ENCODE results near the gene TOP2B.
A peak's percentile ranks its signal among the peaks of the same experiment; 100 is the strongest.

Gene TOP2B

DNA sequence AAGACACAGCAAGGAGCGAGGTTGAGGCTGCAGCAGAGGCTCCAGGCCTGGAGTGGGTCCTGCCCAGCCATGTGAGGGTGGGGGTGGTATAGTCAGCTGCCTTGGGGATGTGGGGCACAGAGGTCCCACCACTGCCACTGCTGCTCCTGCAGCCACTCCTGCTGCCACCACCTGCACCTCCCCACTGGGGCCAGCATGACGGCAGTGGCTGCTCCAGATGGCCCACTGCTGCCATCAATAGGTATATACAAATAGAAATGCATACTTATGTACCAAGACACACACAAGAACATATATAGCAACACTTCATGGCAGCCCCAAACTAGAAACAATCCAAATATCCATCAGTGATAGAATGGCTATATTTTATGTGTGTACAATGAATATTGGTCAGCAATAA lies 10.0 kb upstream of the TOP2B start:
- H2BK15ac ChIP-seq (ENCODE audit: low read depth, poor library complexity, severe bottlenecking), result no peak overlapping the region
- WGBS, result 100% methylated on average over 1 of the region's 2 CpGs

DNA sequence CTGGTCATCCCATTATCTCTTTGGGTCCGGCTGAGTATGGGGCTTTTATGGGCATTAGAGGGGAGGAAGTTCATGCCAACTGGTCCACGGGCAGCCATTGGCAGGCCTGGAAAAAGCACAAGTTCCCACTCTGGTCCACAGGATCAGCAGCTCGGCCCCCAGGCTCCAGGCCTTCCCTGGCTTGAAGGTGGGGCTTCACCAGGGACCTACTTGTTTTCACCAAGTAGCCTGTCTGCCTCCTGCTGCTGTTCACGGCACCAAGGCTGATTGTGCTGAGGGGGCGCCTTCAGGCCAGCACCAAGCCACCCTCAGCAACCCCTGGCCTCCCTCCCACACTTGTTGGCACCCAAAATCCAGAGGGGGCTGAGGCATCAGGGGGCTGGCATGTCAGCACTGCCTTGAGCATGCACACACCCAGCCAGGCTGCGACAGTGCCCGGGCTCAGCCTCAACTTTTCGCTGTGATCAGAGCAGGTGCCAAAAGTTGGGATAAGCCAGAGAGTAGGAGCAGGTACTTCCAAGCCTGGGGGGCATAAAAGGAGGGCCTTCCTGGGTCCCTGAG lies 9.1 kb upstream of the TOP2B start:
- 86% methylated on average over 7 of the region's 8 CpGs for WGBS
- H2AK5ac ChIP-seq (ENCODE audit: low read length, severe bottlenecking), result no peak overlapping the region
- H3K14ac ChIP-seq (ENCODE audit: low read length in 2 of 2), result no peak overlapping the region
- H3K4me2 ChIP-seq (ENCODE audit: low read length, poor library complexity, severe bottlenecking), result no peak overlapping the region
- no peak overlapping the region for H3K4ac ChIP-seq (ENCODE audit: low read depth in 1 of 2, low read length in 2 of 2)
- no peaks in the 10 kb centered on the region for H3K36me3 ChIP-seq (ENCODE audit: control insufficient read depth in 1 of 2, insufficient read depth in 2 of 2, low read depth in 1 of 2, low read length in 2 of 2)
- no peak overlapping the region for H4K8ac ChIP-seq (ENCODE audit: low read length)
- no peaks in the 10 kb centered on the region for H3K4me1 ChIP-seq (ENCODE audit: control insufficient read depth, insufficient read depth, low read depth, low read length)
- H3K27ac ChIP-seq (ENCODE audit: low read length, poor library complexity, severe bottlenecking), result no peak overlapping the region
- H3K27me3 ChIP-seq (ENCODE audit: control insufficient read depth in 1 of 2, insufficient read depth in 1 of 2, low read length in 2 of 2), result no peaks in the 10 kb centered on the region
- peaks cover 3% of the 10 kb centered on the region for H3K9me3 ChIP-seq (ENCODE audit: control insufficient read depth, low read length)
- no peak overlapping the region for H2BK15ac ChIP-seq (ENCODE audit: low read depth, poor library complexity, severe bottlenecking)
- no peak for DNase-seq
- H3K4me3 ChIP-seq (ENCODE audit: insufficient read depth in 1 of 2, low read depth in 1 of 2, low read length in 2 of 2), result no peak overlapping the region
- H2BK120ac ChIP-seq (ENCODE audit: low read depth, low read length), result no peak overlapping the region
- H4K91ac ChIP-seq (ENCODE audit: low read length), result no peak overlapping the region
- no peak overlapping the region for H2AFZ ChIP-seq (ENCODE audit: low read depth, low read length)
- no peak overlapping the region for H2BK12ac ChIP-seq (ENCODE audit: low read length in 2 of 2)
- no peak overlapping the region for H2BK5ac ChIP-seq (ENCODE audit: low read depth, low read length, poor library complexity, severe bottlenecking)
- no peak overlapping the region for H3K9ac ChIP-seq (ENCODE audit: low read length)
- no peak overlapping the region for H3K18ac ChIP-seq (ENCODE audit: low read depth in 1 of 2, low read length in 2 of 2)
- no peak overlapping the region for H3K23ac ChIP-seq (ENCODE audit: low read length in 2 of 2)
- H3K79me1 ChIP-seq (replicated peaks; ENCODE audit: low read length, poor library complexity, severe bottlenecking), result no peaks in the 10 kb centered on the region

More for the DNA sequence above, 10.0 kb upstream of the TOP2B start:
- H3K79me1 ChIP-seq (replicated peaks; ENCODE audit: low read length, poor library complexity, severe bottlenecking), result no peaks in the 10 kb centered on the region
- H3K4me1 ChIP-seq (ENCODE audit: control insufficient read depth, insufficient read depth, low read depth, low read length), result no peaks in the 10 kb centered on the region
- H3K14ac ChIP-seq (ENCODE audit: low read length in 2 of 2), result no peak overlapping the region
- H3K18ac ChIP-seq (ENCODE audit: low read depth in 1 of 2, low read length in 2 of 2), result no peak overlapping the region
- H2AFZ ChIP-seq (ENCODE audit: low read depth, low read length), result no peak overlapping the region
- no peak for DNase-seq
- no peak overlapping the region for H3K27ac ChIP-seq (ENCODE audit: low read length, poor library complexity, severe bottlenecking)
- H3K27me3 ChIP-seq (ENCODE audit: control insufficient read depth in 1 of 2, insufficient read depth in 1 of 2, low read length in 2 of 2), result no peaks in the 10 kb centered on the region
- H2BK5ac ChIP-seq (ENCODE audit: low read depth, low read length, poor library complexity, severe bottlenecking), result no peak overlapping the region
- peak overlapping the region; percentile 57 for H4K91ac ChIP-seq (ENCODE audit: low read length)
- H3K23ac ChIP-seq (ENCODE audit: low read length in 2 of 2), result no peak overlapping the region
- H3K4me2 ChIP-seq (ENCODE audit: low read length, poor library complexity, severe bottlenecking), result no peak overlapping the region
- H4K8ac ChIP-seq (ENCODE audit: low read length), result no peak overlapping the region
- peaks cover 3% of the 10 kb centered on the region for H3K9me3 ChIP-seq (ENCODE audit: control insufficient read depth, low read length)
- H2BK12ac ChIP-seq (ENCODE audit: low read length in 2 of 2), result no peak overlapping the region
- H2BK120ac ChIP-seq (ENCODE audit: low read depth, low read length), result no peak overlapping the region
- H3K4me3 ChIP-seq (ENCODE audit: insufficient read depth in 1 of 2, low read depth in 1 of 2, low read length in 2 of 2), result no peak overlapping the region
- H3K36me3 ChIP-seq (ENCODE audit: control insufficient read depth in 1 of 2, insufficient read depth in 2 of 2, low read depth in 1 of 2, low read length in 2 of 2), result no peaks in the 10 kb centered on the region
- H2AK5ac ChIP-seq (ENCODE audit: low read length, severe bottlenecking), result no peak overlapping the region
- no peak overlapping the region for H3K9ac ChIP-seq (ENCODE audit: low read length)
- H3K4ac ChIP-seq (ENCODE audit: low read depth in 1 of 2, low read length in 2 of 2), result no peak overlapping the region

DNA sequence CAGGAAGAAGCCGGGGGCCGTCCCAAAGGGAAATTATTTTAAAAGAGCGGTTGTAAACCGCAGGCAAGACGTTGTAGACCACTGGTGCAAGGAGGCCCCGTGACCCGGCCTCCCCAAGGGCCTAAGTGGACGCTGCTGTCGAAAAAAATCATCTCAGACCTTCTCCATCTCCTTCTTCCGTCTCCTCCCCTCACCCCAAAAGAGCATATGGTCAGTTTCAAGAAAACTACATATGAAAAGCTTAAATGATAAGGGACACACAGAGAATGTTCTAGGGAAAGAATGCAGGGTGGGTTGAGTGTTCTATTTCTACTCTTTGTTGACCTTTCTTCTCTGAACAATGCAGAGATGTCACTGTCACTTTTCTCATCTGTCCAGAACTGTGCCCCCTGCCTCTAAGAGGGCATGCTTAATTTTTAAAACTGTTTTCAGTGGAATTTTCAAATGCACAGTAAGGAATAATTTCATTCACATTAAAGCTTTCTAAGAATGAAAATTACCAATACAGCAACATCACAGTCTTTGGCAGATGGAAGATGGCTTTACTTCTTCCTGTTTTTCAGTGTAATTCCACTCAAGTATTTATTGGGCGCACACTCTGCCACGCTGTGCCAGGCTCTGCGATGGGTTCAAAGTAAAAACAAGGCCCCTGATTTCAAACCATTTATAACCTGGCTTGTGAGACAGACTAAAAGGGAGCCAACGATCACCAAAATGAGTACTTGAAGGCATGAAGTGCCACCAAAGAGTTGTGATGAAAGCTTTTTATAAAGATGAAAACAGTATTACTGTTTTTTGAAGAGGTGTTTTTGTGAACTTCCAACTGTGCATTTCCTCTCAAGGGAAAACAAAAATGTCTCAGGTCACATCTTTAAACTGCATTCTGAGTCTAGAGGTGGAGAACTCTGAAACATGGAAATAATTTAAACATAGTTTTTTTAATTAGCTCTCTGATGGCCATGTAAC lies 891 bp upstream of the TOP2B start:
- Histone ChIP-seq H4K8ac (ENCODE audit: low read length) (no peak overlapping the region), H3K14ac (ENCODE audit: low read length in 2 of 2) (no peak overlapping the region), H3K9me3 (ENCODE audit: control insufficient read depth, low read length) (no peaks in the 10 kb centered on the region), H3K4me2 (ENCODE audit: low read length, poor library complexity, severe bottlenecking) (peak overlapping the region; percentile 70), H3K27ac (ENCODE audit: low read length, poor library complexity, severe bottlenecking) (peak overlapping the region; percentile 31), H2BK15ac (ENCODE audit: low read depth, poor library complexity, severe bottlenecking) (no peak overlapping the region), H3K36me3 (ENCODE audit: control insufficient read depth in 1 of 2, insufficient read depth in 2 of 2, low read depth in 1 of 2, low read length in 2 of 2) (no peaks in the 10 kb centered on the region), H4K91ac (ENCODE audit: low read length) (no peak overlapping the region), H3K4me3 (ENCODE audit: insufficient read depth in 1 of 2, low read depth in 1 of 2, low read length in 2 of 2) (peak overlapping the region; percentile 55 to 83), H2AFZ (ENCODE audit: low read depth, low read length) (no peak overlapping the region), H3K4me1 (ENCODE audit: control insufficient read depth, insufficient read depth, low read depth, low read length) (no peaks in the 10 kb centered on the region), H2BK5ac (ENCODE audit: low read depth, low read length, poor library complexity, severe bottlenecking) (no peak overlapping the region), H3K79me1 (replicated peaks; ENCODE audit: low read length, poor library complexity, severe bottlenecking) (no peaks in the 10 kb centered on the region), H3K9ac (ENCODE audit: low read length) (peak overlapping the region; percentile 90), H3K27me3 (ENCODE audit: control insufficient read depth in 1 of 2, insufficient read depth in 1 of 2, low read length in 2 of 2) (no peaks in the 10 kb centered on the region), H2BK120ac (ENCODE audit: low read depth, low read length) (no peak overlapping the region), H3K4ac (ENCODE audit: low read depth in 1 of 2, low read length in 2 of 2) (no peak overlapping the region), H3K18ac (ENCODE audit: low read depth in 1 of 2, low read length in 2 of 2) (peak overlapping the region; percentile 3 to 72), H2AK5ac (ENCODE audit: low read length, severe bottlenecking) (no peak overlapping the region), H3K23ac (ENCODE audit: low read length in 2 of 2) (no peak overlapping the region), H2BK12ac (ENCODE audit: low read length in 2 of 2) (no peak overlapping the region)
- DNase-seq, result no peak
- 37% methylated on average over 10 of the region's 14 CpGs for WGBS
